H1 (cell line): ENCODE data around the gene ALDH3B1.

Experiments
- ASH2L ChIP-seq: fragments of 200-600, 300-600 bp; sonication (generic); IDR thresholded peaks from one replicate; pipeline ENCODE4 v1.7.1; 2017; ENCODE audit warnings: low read length
- ATF2 ChIP-seq: IDR thresholded peaks from 2 replicates; pipeline ENCODE4 v1.6.1; 2012; ENCODE audit warnings: low read length, inconsistent platforms
- BRCA1 ChIP-seq: IDR thresholded peaks from 2 replicates; pipeline ENCODE4 v1.6.1; 2012; ENCODE audit warnings: low read depth, low read length, improper control_type of control experiment
- CHD2 ChIP-seq: IDR thresholded peaks from 2 replicates; pipeline ENCODE4 v1.6.1; 2012; ENCODE audit warnings: low read length, improper control_type of control experiment
- CREB1 ChIP-seq: IDR thresholded peaks from 2 replicates; pipeline ENCODE4 v1.6.1; 2012; ENCODE audit warnings: inconsistent platforms
- EZH2 ChIP-seq: fragments of 200-600 bp; sonication (generic); IDR thresholded peaks from 2 replicates; pipeline ENCODE4 v1.7.1; 2012; ENCODE audit warnings: low read depth, mild to moderate bottlenecking, moderate library complexity, low read length, inconsistent platforms; ENCODE audit not compliant: severe bottlenecking
- NRF1 ChIP-seq: IDR thresholded peaks from 2 replicates; pipeline ENCODE4 v1.6.1; 2011; ENCODE audit warnings: mild to moderate bottlenecking, low read depth, low read length, improper control_type of control experiment
- RXRA ChIP-seq: IDR thresholded peaks from 2 replicates; pipeline ENCODE4 v1.6.1; 2011; ENCODE audit warnings: low read depth, mild to moderate bottlenecking, low read length, moderate library complexity; ENCODE audit not compliant: insufficient read depth
- SIN3A ChIP-seq, 2 experiments: IDR thresholded peaks in 1 of 2; conservative IDR thresholded peaks in 1 of 2; 2 replicates each; pipeline ENCODE4 v1.6.1; 2011 to 2012; ENCODE audit warnings: low read length in 2 of 2, improper control_type of control experiment in 1 of 2, low read depth in 1 of 2, mild to moderate bottlenecking in 1 of 2
- SIX5 ChIP-seq: IDR thresholded peaks from 2 replicates; pipeline ENCODE4 v1.6.1; 2011; ENCODE audit warnings: mild to moderate bottlenecking, low read depth, low read length
- SP1 ChIP-seq: IDR thresholded peaks from 2 replicates; pipeline ENCODE4 v1.6.1; 2011; ENCODE audit warnings: low read depth, low read length
- SUZ12 ChIP-seq: fragments of 200-600 bp; sonication (generic); IDR thresholded peaks from 2 replicates; pipeline ENCODE4 v1.6.1; 2012; ENCODE audit warnings: mild to moderate bottlenecking, inconsistent platforms, low read length, moderate library complexity, mixed read lengths
- TAF1 ChIP-seq: IDR thresholded peaks from 2 replicates; pipeline ENCODE4 v1.6.1; 2011; ENCODE audit warnings: mild to moderate bottlenecking, low read depth, low read length
- TF ChIP-seq, protein P1 (sequence below), 3 experiments: IDR thresholded peaks; 1 replicate in 2 of 3; 2 replicates in 1 of 3; pipeline versions ENCODE4 v1.5.1 to v1.6.1; 2011; ENCODE audit warnings: low read length in 3 of 3, mild to moderate bottlenecking in 3 of 3, inconsistent platforms in 2 of 3, low read depth in 1 of 3, moderate library complexity in 1 of 3; ENCODE audit not compliant: insufficient read depth in 1 of 3; ENCODE audit errors: control extremely low read depth in 1 of 3

DNA sequence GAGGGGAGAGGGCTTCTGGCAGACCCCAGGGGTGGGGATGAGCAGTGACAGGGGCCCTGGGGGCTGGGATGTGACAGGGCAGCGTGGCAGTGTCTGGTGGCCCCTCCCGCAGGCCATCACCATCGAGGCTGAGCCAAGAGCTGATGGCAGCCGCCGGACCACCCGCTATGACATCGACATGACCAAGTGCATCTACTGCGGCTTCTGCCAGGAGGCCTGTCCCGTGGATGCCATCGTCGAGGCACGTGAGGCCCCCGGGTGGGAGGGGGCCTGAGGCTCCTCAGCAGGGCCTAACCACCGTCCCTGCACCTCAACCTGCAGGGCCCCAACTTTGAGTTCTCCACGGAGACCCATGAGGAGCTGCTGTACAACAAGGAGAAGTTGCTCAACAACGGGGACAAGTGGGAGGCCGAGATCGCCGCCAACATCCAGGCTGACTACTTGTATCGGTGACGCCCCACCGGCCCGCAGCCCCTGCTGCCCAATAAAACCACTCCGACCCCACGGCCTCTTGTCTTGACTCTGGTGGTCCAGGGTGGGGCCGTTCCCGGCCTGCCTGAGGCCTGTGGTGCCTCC lies 26.1 kb downstream of the ALDH3B1 start:
- TF ChIP-seq SP1 = no peak
- TF ChIP-seq BRCA1 = no peak
- TF ChIP-seq, protein P1, sequence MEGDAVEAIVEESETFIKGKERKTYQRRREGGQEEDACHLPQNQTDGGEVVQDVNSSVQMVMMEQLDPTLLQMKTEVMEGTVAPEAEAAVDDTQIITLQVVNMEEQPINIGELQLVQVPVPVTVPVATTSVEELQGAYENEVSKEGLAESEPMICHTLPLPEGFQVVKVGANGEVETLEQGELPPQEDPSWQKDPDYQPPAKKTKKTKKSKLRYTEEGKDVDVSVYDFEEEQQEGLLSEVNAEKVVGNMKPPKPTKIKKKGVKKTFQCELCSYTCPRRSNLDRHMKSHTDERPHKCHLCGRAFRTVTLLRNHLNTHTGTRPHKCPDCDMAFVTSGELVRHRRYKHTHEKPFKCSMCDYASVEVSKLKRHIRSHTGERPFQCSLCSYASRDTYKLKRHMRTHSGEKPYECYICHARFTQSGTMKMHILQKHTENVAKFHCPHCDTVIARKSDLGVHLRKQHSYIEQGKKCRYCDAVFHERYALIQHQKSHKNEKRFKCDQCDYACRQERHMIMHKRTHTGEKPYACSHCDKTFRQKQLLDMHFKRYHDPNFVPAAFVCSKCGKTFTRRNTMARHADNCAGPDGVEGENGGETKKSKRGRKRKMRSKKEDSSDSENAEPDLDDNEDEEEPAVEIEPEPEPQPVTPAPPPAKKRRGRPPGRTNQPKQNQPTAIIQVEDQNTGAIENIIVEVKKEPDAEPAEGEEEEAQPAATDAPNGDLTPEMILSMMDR (IDR thresholded peaks at IDR 0.05; ENCODE audit: control extremely low read depth in 1 of 3, insufficient read depth in 1 of 3, low read depth in 1 of 3, low read length in 3 of 3) = no peak
- TF ChIP-seq NRF1 = no peak
- no peak for TF ChIP-seq ATF2
- no peak for TF ChIP-seq CHD2
- no peak for TF ChIP-seq TAF1
- no peak for TF ChIP-seq EZH2
- TF ChIP-seq SIX5 = no peak
- no peak for TF ChIP-seq CREB1
- TF ChIP-seq ASH2L = no peak
- no peak for TF ChIP-seq RXRA
- no peak for TF ChIP-seq SUZ12
- no peak for TF ChIP-seq SIN3A (conservative IDR thresholded peaks at IDR 0.05 in 1 of 2, IDR thresholded peaks at IDR 0.05 in 1 of 2; ENCODE audit: low read depth in 1 of 2, low read length in 2 of 2)
